Mammary epithelial cell (primary cell): ENCODE measurements around the gene MARK1.

Source experiments
- EZH2 ChIP-seq: IDR thresholded peaks from 2 replicates; pipeline ENCODE4 v1.6.1; 2012; ENCODE audit warnings: low read length, inconsistent platforms, borderline replicate concordance
- TF ChIP-seq, protein P1 (sequence below), 2 donors: IDR thresholded peaks in 1 of 2; conservative IDR thresholded peaks in 1 of 2; 2 replicates each; pipeline ENCODE4 v1.5.1; 2011 to 2012; ENCODE audit warnings: inconsistent platforms in 2 of 2, low read length in 2 of 2, mild to moderate bottlenecking in 2 of 2, control low read depth in 1 of 2, low read depth in 1 of 2; ENCODE audit not compliant: insufficient read depth in 1 of 2; ENCODE audit errors: extremely low read depth in 1 of 2

GRCh38 chr1:220703305-220703704 lies 175.4 kb downstream of the MARK1 start:
- TF ChIP-seq, protein P1, sequence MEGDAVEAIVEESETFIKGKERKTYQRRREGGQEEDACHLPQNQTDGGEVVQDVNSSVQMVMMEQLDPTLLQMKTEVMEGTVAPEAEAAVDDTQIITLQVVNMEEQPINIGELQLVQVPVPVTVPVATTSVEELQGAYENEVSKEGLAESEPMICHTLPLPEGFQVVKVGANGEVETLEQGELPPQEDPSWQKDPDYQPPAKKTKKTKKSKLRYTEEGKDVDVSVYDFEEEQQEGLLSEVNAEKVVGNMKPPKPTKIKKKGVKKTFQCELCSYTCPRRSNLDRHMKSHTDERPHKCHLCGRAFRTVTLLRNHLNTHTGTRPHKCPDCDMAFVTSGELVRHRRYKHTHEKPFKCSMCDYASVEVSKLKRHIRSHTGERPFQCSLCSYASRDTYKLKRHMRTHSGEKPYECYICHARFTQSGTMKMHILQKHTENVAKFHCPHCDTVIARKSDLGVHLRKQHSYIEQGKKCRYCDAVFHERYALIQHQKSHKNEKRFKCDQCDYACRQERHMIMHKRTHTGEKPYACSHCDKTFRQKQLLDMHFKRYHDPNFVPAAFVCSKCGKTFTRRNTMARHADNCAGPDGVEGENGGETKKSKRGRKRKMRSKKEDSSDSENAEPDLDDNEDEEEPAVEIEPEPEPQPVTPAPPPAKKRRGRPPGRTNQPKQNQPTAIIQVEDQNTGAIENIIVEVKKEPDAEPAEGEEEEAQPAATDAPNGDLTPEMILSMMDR (conservative IDR thresholded peaks at IDR 0.05 in 1 of 2, IDR thresholded peaks at IDR 0.05 in 1 of 2; ENCODE audit: extremely low read depth in 1 of 2, insufficient read depth in 1 of 2, low read depth in 1 of 2, low read length in 2 of 2), result no peak
- TF ChIP-seq EZH2, result no peak
